ENCODE results near the gene TRAPPC8. TPM values are rescaled to one million over a fixed set of nuclear protein-coding genes. Genes with fewer than 3 reads are reported as not detected.
A peak's percentile ranks its signal among the peaks of the same experiment; 100 is the strongest.

The TRAPPC8 gene
- polyA plus RNA-seq, 1 donor = 38.5 TPM

- no peaks in the 10 kb centered on the region for H3K9me3 ChIP-seq (ENCODE audit: control insufficient read depth, low read depth, low read length)
- H3K36me3 ChIP-seq (ENCODE audit: control insufficient read depth, insufficient read depth, low read length) = peaks cover 42% of the 10 kb centered on the region
- H3K4me1 ChIP-seq (ENCODE audit: control insufficient read depth, insufficient read depth, low read length) = no peaks in the 10 kb centered on the region
- no peak for DNase-seq
- H3K4me3 ChIP-seq (ENCODE audit: low read length) = no peak overlapping the region
- no peaks in the 10 kb centered on the region for H3K27me3 ChIP-seq (ENCODE audit: control insufficient read depth, insufficient read depth, low read length)
- no CpG with 5 or more reads among the region's 2 CpGs for WGBS (ENCODE audit: insufficient coverage, low lambda C conversion rate)
- no peak overlapping the region for H3K27ac ChIP-seq (ENCODE audit: low read length)
Measured at GRCh38 chr18:31875301-31875700, 67.6 kb downstream of the TRAPPC8 start.

GRCh38 chr18:31863103-31863502 lies 79.8 kb downstream of the TRAPPC8 start:
- 100% methylated on average over 1 of the region's 1 CpG for WGBS (ENCODE audit: insufficient coverage, low lambda C conversion rate)
- Histone ChIP-seq H3K27ac (ENCODE audit: low read length) (no peak overlapping the region), H3K9me3 (ENCODE audit: control insufficient read depth, low read depth, low read length) (no peaks in the 10 kb centered on the region), H3K4me1 (ENCODE audit: control insufficient read depth, insufficient read depth, low read length) (no peaks in the 10 kb centered on the region), H3K36me3 (ENCODE audit: control insufficient read depth, insufficient read depth, low read length) (peaks cover 30% of the 10 kb centered on the region), H3K27me3 (ENCODE audit: control insufficient read depth, insufficient read depth, low read length) (no peaks in the 10 kb centered on the region), H3K4me3 (ENCODE audit: low read length) (no peak overlapping the region)
- no peak for DNase-seq

- peaks cover 39% of the 10 kb centered on the region for H3K36me3 ChIP-seq (ENCODE audit: control insufficient read depth, insufficient read depth, low read length)
- no peaks in the 10 kb centered on the region for H3K9me3 ChIP-seq (ENCODE audit: control insufficient read depth, low read depth, low read length)
- H3K27ac ChIP-seq (ENCODE audit: low read length) = no peak overlapping the region
- H3K27me3 ChIP-seq (ENCODE audit: control insufficient read depth, insufficient read depth, low read length) = no peaks in the 10 kb centered on the region
- no peak overlapping the region for H3K4me3 ChIP-seq (ENCODE audit: low read length)
- DNase-seq = no peak
- no peaks in the 10 kb centered on the region for H3K4me1 ChIP-seq (ENCODE audit: control insufficient read depth, insufficient read depth, low read length)
Measured at GRCh38 chr18:31860488-31860887, 82.4 kb downstream of the TRAPPC8 start.

- DNase-seq = peak in 1 of 2 donors; percentile 1
- H3K9me3 ChIP-seq (ENCODE audit: control insufficient read depth, low read depth, low read length) = no peaks in the 10 kb centered on the region
- H3K4me3 ChIP-seq (ENCODE audit: low read length) = no peak overlapping the region
- H3K27ac ChIP-seq (ENCODE audit: low read length) = no peak overlapping the region
- peaks cover 37% of the 10 kb centered on the region for H3K36me3 ChIP-seq (ENCODE audit: control insufficient read depth, insufficient read depth, low read length)
- no peaks in the 10 kb centered on the region for H3K4me1 ChIP-seq (ENCODE audit: control insufficient read depth, insufficient read depth, low read length)
- no peaks in the 10 kb centered on the region for H3K27me3 ChIP-seq (ENCODE audit: control insufficient read depth, insufficient read depth, low read length)
- WGBS (ENCODE audit: insufficient coverage, low lambda C conversion rate) = 90% methylated on average over 2 of the region's 6 CpGs
Measured at GRCh38 chr18:31857526-31858106, 85.3 kb downstream of the TRAPPC8 start.

GRCh38 chr18:31850844-31851243 lies 92.1 kb downstream of the TRAPPC8 start:
- Histone ChIP-seq H3K27me3 (ENCODE audit: control insufficient read depth, insufficient read depth, low read length) (no peaks in the 10 kb centered on the region), H3K4me3 (ENCODE audit: low read length) (no peak overlapping the region), H3K27ac (ENCODE audit: low read length) (no peak overlapping the region), H3K9me3 (ENCODE audit: control insufficient read depth, low read depth, low read length) (no peaks in the 10 kb centered on the region), H3K36me3 (ENCODE audit: control insufficient read depth, insufficient read depth, low read length) (peaks cover 30% of the 10 kb centered on the region), H3K4me1 (ENCODE audit: control insufficient read depth, insufficient read depth, low read length) (no peaks in the 10 kb centered on the region)
- no peak for DNase-seq
- WGBS (ENCODE audit: insufficient coverage, low lambda C conversion rate) = 83% methylated on average over 1 of the region's 1 CpG

GRCh38 chr18:31840499-31840898 lies 102.4 kb downstream of the TRAPPC8 start:
- H3K4me3 ChIP-seq (ENCODE audit: low read length) = no peak overlapping the region
- DNase-seq = no peak
- no peak overlapping the region for H3K27ac ChIP-seq (ENCODE audit: low read length)
- WGBS (ENCODE audit: insufficient coverage, low lambda C conversion rate) = 100% methylated on average over 1 of the region's 2 CpGs
- H3K4me1 ChIP-seq (ENCODE audit: control insufficient read depth, insufficient read depth, low read length) = no peaks in the 10 kb centered on the region
- H3K9me3 ChIP-seq (ENCODE audit: control insufficient read depth, low read depth, low read length) = no peaks in the 10 kb centered on the region
- H3K27me3 ChIP-seq (ENCODE audit: control insufficient read depth, insufficient read depth, low read length) = no peaks in the 10 kb centered on the region
- H3K36me3 ChIP-seq (ENCODE audit: control insufficient read depth, insufficient read depth, low read length) = peaks cover 34% of the 10 kb centered on the region

GRCh38 chr18:31837879-31838278 lies 105.0 kb downstream of the TRAPPC8 start:
- Histone ChIP-seq H3K4me3 (ENCODE audit: low read length) (no peak overlapping the region), H3K4me1 (ENCODE audit: control insufficient read depth, insufficient read depth, low read length) (no peaks in the 10 kb centered on the region), H3K36me3 (ENCODE audit: control insufficient read depth, insufficient read depth, low read length) (peaks cover 40% of the 10 kb centered on the region), H3K27me3 (ENCODE audit: control insufficient read depth, insufficient read depth, low read length) (no peaks in the 10 kb centered on the region), H3K27ac (ENCODE audit: low read length) (no peak overlapping the region), H3K9me3 (ENCODE audit: control insufficient read depth, low read depth, low read length) (no peaks in the 10 kb centered on the region)
- WGBS (ENCODE audit: insufficient coverage, low lambda C conversion rate) = 80% methylated on average over 1 of the region's 3 CpGs
- no peak for DNase-seq

GRCh38 chr18:31835528-31836133 lies 107.3 kb downstream of the TRAPPC8 start:
- Histone ChIP-seq H3K4me1 (ENCODE audit: control insufficient read depth, insufficient read depth, low read length) (no peaks in the 10 kb centered on the region), H3K27ac (ENCODE audit: low read length) (no peak overlapping the region), H3K4me3 (ENCODE audit: low read length) (no peak overlapping the region), H3K36me3 (ENCODE audit: control insufficient read depth, insufficient read depth, low read length) (peaks cover 41% of the 10 kb centered on the region), H3K27me3 (ENCODE audit: control insufficient read depth, insufficient read depth, low read length) (no peaks in the 10 kb centered on the region), H3K9me3 (ENCODE audit: control insufficient read depth, low read depth, low read length) (no peaks in the 10 kb centered on the region)
- 100% methylated on average over 1 of the region's 4 CpGs for WGBS (ENCODE audit: insufficient coverage, low lambda C conversion rate)
- no peak for DNase-seq

GRCh38 chr18:31831903-31832302 lies 111.0 kb downstream of the TRAPPC8 start:
- Histone ChIP-seq H3K27me3 (ENCODE audit: control insufficient read depth, insufficient read depth, low read length) (no peaks in the 10 kb centered on the region), H3K9me3 (ENCODE audit: control insufficient read depth, low read depth, low read length) (no peaks in the 10 kb centered on the region), H3K27ac (ENCODE audit: low read length) (no peak overlapping the region), H3K4me1 (ENCODE audit: control insufficient read depth, insufficient read depth, low read length) (no peaks in the 10 kb centered on the region), H3K36me3 (ENCODE audit: control insufficient read depth, insufficient read depth, low read length) (peaks cover 35% of the 10 kb centered on the region), H3K4me3 (ENCODE audit: low read length) (no peak overlapping the region)
- WGBS (ENCODE audit: insufficient coverage, low lambda C conversion rate) = no CpG with 5 or more reads among the region's 1 CpG
- DNase-seq = no peak

- H3K36me3 ChIP-seq (ENCODE audit: control insufficient read depth, insufficient read depth, low read length) = peaks cover 26% of the 10 kb centered on the region
- WGBS (ENCODE audit: insufficient coverage, low lambda C conversion rate) = no CpG with 5 or more reads among the region's 3 CpGs
Measured at GRCh38 chr18:31830686-31831085, 112.2 kb downstream of the TRAPPC8 start.

GRCh38 chr18:31828613-31829012 lies 114.3 kb downstream of the TRAPPC8 start:
- no peaks in the 10 kb centered on the region for H3K4me1 ChIP-seq (ENCODE audit: control insufficient read depth, insufficient read depth, low read length)
- H3K27me3 ChIP-seq (ENCODE audit: control insufficient read depth, insufficient read depth, low read length) = no peaks in the 10 kb centered on the region
- H3K4me3 ChIP-seq (ENCODE audit: low read length) = no peak overlapping the region
- no peak overlapping the region for H3K27ac ChIP-seq (ENCODE audit: low read length)
- WGBS (ENCODE audit: insufficient coverage, low lambda C conversion rate) = 96% methylated on average over 5 of the region's 10 CpGs
- no peak for DNase-seq
- no peaks in the 10 kb centered on the region for H3K9me3 ChIP-seq (ENCODE audit: control insufficient read depth, low read depth, low read length)
- H3K36me3 ChIP-seq (ENCODE audit: control insufficient read depth, insufficient read depth, low read length) = peaks cover 17% of the 10 kb centered on the region

More at GRCh38 chr18:31830686-31831085, 112.2 kb downstream of the TRAPPC8 start:
- DNase-seq = no peak
- Histone ChIP-seq H3K9me3 (ENCODE audit: control insufficient read depth, low read depth, low read length) (no peaks in the 10 kb centered on the region), H3K27me3 (ENCODE audit: control insufficient read depth, insufficient read depth, low read length) (no peaks in the 10 kb centered on the region), H3K27ac (ENCODE audit: low read length) (no peak overlapping the region), H3K4me3 (ENCODE audit: low read length) (no peak overlapping the region), H3K4me1 (ENCODE audit: control insufficient read depth, insufficient read depth, low read length) (no peaks in the 10 kb centered on the region)
